ENCODE measurements around the gene GPR27.

GPR27 gene

DNA sequence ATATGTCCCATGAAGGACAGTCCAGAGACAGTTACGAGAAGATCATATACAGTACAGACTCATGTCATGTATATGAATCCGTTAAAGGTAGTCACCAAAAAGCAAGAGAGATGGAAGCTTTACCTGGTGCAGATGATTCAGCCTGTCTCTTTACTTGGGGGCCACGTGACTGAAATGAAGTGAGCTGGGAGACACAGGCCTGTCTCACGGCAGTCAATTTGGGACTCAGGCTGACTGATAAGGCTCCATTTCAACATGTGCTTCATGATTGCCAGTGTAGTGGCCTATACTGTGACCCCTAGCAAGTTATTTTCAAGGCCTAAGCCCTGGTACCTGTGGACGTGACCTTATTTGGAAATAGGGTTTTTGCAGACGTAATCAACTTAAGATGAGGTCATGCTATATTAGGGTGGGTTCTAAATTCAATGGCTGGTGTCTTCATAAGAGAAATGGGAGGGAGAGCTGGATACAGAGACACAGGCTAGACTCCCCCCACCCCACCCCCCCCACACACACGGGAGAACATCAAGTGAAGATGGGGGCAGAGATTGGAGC is 34.3 kb downstream of the GPR27 start:
- no peak for DNase-seq

DNA sequence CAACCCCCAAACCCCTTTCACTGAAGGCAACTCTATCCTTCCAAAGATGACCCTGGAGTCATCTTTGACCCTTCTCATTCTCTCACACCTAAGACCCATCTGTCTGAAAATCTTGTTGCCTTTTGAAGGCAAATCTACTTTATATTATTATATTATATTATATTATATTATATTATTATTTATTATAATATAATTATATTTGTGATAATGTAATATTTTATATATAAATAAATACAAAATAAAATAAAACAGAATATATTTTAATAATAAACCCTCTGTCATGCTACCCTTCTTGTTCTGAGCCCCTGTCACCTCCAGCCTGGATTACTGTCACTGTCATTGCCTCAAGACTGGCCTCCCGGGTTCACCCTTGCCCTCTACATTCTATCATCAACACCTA is 36.3 kb downstream of the GPR27 start:
- no peak for DNase-seq

DNA sequence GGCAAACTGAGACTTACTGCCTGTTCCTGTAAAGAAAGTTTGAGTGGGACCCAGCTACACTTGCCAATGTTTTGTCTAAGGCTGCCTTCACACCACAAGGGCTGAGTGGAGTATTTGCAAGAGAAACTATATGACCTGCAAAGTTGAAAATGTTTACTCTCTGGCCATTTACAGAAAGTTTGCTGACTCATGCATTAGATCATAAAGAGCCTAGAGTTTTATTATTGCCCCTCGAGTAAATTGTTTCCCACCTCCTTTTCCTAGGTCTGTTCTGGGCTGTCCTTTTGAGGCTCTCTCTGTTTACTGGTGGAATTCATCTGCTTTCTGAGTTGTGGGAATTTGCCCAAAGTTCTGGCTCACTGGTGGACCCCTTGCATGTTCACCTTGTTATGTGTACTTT is 38.0 kb downstream of the GPR27 start:
- no peak for DNase-seq

DNA sequence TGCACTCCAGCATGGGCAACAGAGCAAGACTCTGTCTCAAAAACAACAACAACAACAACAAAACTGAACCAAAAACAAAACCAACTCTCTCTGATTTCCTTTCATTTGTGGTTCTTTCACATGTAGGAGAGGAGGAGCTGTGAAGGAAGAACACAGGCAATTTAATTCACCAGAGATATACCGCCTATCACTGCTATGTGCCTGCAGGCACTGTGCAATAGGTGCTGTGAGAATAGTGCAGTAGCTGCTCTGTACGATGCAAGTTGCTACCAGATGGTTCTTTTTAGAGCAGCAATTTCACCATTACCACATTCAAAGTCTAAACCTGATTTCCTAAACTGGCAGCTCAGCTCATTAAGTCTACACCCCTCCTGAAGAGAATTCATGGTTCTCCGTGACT is 42.6 kb downstream of the GPR27 start:
- DNase-seq, result no peak

DNA sequence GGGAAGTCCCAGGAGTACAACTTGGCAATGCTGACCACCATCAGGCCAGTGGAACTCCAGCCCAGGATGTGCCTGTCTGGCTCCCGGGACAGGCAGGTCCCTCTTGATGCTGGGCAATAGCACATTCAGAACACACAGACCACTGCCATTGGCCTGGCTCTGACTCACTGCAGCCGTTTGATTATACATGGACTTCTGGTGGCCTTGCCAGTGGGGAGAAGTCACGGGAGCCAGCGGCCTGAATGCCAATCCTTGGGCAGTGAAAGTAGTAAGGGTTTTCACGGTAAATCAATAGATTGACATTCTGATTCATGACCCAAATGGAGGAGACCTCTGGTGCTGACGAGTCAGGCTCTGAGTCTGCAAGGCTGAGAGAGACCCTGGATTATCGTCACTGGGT is 43.8 kb downstream of the GPR27 start:
- no peak for DNase-seq

DNA sequence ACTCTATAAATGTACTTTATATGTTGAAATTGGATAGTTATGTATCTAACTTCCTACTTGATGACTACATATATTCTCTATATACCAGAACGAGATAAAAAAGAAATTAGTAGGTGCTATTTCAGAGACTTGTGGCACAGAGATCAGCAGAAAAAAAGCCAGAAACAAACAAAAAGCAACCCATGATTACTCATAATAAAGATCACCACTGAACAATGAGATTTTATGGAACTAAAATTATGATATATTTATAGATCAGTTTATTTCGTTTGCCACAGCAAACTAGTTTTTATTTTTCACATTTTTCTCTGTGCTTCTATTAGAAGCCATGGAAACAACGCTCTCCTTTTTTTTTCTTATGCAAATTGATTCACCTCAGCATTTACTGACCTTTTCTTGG is 46.4 kb downstream of the GPR27 start:
- no peak for DNase-seq

DNA sequence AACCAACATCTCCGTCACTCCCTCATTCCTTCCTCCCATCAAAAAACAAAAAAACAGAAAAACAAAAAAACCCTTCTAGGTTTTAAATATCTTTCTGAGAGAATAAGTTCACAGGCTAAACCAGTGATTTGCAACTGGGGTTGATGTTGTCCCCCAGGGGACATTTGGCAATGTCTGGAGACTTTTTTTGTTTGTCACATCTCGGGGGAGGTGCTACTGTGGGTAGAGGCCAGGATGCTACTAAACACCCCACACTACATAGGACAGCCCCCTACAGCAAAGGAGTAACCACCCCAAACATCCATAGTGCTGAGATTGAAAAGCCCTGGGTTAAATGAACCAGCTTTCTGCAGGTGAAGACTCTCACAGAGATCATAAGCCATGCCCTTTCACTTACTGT is 48.3 kb downstream of the GPR27 start:
- DNase-seq, result no peak

DNA sequence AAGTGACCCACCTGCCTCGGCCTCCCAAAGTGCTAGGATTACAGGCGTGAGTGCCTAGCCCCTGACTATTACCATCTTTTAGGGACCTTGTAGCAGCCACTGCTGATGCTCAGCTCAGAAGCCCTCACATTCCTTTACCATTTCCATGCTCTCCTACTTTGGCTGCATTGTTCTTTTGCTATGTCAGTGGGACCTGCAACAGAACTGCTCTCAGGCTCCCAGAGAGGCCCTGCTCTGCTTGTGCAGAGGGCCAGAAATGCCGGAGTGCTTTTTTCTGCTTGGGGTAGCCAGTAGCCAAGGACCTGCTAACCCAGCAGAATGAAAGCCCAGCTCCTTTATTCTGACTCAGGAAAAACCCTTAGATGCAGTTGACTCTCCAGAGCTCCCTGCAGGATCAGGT is 49.6 kb downstream of the GPR27 start:
- no peak for DNase-seq

DNA sequence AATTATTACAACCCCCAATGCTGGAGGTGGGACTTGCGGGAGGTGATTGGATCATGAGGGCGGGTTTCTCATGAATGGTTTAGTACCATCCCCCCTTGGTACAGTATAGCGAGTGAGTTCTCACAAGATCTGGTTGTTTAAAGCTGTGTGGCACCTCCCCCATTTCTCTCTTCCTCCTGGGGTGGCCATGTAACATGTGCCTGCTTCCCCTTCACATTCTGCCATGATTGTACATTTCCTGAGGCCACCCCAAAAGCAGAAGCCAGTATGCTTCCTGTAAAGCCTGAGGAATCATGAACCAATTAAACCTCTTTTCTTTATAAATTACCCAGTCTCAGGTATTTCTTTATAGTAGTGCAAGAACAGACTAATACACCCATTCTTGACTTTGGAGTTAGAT is 51.5 kb downstream of the GPR27 start:
- DNase-seq, result no peak

DNA sequence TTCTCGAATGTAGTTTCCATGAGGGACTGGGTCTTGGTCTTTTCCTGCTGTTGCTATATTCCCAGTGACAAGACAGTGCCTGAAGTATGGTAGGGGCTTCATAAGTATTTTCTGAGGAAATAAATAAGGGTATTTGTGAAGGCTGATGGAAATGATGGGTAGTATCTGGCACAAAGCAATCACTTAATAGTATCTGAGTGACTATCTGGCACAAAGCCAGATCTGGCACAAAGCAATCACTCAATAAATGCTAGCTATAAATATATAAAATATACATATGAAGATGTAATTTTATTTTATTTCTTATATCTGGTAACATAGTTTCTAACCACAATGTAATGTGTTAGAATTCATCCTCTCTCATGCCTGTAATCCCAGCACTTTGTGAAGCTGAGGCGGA is 52.0 kb downstream of the GPR27 start:
- no peak for DNase-seq
